GM21576 (cell line): ENCODE results near the gene SERHL2.
"Not testable (repeated sequence)": the region's sequence is repeated elsewhere in the genome, so short reads cannot be mapped to it uniquely, and the experiment has no call there.

Source experiments
- ATAC-seq: cut with Tn5 transposase; IDR thresholded peaks from one replicate; pipeline ENCODE4 v1.9.1; 2021; ENCODE audit warnings: mild to moderate bottlenecking, moderate library complexity; ENCODE audit not compliant: unreplicated experiment

Gene SERHL2

DNA sequence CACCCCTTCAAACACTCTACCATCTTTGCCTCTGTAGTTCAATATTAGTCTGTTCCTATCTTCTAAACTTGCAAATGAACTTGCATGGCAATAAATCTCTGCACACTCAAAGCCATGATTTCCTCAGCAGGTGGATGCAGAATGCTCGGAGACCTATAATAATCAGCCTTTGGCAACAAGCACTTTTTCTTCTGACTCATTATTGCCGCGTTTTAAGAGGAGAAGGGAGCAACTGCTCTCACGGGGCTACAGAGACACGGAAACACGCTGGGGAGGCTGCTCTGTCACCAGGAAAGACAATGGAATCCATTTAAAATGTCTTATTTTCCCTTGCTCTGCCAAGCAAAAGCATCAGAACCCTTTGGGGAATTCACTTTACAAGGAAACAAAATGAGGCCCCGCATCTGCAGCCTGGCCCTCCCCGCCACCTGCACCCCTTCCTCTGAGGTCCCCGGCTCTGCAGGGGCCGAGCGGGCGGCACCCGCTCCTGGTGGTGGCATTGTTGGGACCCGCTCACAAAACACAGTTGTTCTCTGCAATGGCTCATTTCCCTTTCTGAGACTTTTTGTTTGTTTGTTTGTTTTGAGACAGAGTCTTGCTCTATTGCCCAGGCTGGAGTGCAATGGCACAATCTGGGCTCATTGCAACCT is 18.5 kb upstream of the SERHL2 start:
- not testable (repeated sequence) for ATAC-seq

DNA sequence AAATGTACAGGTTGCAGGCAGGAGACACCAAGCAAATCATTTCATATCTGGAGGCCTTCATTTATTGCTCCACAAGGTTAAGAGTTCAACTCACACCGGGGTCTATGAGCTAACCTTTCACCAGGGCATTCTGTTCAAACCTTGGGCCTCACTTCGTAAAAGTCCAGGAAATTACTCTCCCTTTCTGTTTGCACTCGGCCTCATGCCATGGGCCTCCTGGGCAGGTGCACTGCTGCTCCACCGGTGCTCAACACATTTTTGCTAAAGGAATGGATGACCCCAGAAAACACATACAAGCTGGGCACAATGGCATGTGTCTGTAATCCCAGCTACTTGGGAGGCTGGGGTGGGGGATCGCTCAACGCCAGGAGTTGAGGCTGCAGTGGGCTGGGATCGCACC is 17.6 kb upstream of the SERHL2 start:
- no peak for ATAC-seq

DNA sequence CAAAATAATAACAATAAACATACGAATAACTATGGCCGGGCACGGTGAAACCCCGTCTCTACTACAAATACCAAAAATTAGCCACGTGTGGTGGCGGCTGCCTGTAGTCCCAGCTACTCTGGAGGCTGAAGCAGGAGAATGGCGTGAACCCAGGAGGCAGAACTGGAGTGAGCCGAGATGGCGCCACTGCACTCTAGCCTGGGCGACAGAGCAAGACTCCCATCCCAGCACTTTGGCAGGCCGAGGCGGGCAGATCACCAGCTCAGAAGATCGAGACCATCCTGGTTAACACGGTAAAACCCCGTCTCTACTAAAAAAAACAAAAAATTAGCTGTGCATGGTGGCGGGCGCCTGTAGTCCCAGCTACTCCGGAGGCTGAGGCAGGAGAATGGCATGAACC is 17.1 kb upstream of the SERHL2 start:
- not testable (repeated sequence) for ATAC-seq

DNA sequence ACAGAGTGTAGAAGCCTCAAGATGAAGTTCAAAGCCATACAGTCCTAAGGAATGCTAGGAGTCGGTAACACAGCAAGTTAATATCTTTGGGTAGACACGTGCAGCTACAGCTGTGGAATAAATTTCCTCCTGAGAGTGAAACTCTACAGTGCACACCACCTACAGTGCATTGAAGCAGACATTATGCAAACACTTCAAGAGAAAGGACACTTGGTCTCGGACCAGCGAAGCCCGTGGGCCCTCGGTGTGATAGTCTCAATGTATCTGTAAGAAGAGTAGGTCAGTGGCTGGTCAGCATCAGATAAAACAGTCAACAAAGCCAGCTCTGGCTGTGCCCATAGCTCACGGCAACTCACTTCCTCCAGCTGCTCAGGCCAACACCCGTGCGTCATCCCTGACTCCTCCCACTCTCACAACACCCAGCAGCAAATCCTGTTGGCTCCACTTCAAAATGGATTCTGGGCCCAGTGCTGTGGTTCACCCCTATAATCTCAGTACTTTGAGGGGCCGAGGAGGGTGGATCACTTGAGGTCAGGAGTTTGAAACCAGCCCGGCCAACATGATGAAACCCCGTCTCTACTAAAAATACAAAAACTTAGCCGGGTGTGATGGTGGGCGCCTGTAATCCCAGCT is 16.4 kb upstream of the SERHL2 start:
- ATAC-seq, result peak; percentile 40

DNA sequence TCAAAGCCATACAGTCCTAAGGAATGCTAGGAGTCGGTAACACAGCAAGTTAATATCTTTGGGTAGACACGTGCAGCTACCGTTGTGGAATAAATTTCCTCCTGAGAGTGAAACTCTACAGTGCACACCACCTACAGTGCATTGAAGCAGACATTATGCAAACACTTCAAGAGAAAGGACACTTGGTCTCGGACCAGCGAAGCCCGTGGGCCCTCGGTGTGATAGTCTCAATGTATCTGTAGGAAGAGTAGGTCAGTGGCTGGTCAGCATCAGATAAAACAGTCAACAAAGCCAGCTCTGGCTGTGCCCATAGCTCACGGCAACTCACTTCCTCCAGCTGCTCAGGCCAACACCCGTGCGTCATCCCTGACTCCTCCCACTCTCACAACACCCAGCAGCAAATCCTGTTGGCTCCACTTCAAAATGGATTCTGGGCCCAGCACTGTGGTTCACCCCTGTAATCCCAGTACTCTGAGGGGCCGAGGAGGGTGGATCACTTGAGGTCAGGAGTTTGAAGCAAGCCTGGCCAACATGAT is 14.5 kb upstream of the SERHL2 start:
- not testable (repeated sequence) for ATAC-seq

DNA sequence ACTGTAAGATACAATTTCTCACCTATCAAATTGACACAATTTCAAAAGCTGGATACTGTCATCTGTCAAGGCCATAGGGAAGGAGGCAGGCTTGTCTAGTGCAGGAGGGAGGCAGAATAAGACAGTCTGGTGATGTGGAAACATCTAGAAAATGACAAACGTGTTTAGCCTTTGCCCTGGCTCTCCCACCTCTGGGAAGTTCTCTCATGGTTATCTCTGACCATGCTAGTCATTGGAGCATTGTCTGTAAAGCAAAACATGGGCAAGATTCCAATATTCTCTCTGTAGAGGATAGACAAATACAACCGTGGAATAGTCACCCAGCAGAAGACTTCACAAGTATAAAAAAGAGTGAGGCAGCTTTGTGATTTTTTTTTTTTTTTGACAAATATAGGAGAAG is 9.1 kb upstream of the SERHL2 start:
- no peak for ATAC-seq

DNA sequence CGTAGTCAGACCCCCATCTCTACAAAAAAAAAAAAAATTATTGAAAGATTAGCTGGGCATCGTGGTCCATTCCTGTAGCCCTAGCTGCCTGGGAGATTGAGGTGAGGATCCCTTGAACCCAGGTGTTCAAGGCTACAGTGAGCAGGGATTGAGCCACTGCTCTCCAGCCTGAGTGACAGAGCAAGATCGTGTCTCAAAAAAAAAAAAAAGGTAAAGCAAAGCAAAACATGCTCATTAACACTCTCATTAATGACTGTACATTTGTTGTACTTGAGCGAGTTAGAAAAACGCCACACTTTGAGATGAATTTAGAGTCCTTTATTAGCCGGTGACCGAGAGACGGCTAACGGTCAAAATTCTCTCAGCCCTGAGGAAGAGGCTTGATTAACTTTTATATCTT is 6.2 kb upstream of the SERHL2 start:
- no peak for ATAC-seq

DNA sequence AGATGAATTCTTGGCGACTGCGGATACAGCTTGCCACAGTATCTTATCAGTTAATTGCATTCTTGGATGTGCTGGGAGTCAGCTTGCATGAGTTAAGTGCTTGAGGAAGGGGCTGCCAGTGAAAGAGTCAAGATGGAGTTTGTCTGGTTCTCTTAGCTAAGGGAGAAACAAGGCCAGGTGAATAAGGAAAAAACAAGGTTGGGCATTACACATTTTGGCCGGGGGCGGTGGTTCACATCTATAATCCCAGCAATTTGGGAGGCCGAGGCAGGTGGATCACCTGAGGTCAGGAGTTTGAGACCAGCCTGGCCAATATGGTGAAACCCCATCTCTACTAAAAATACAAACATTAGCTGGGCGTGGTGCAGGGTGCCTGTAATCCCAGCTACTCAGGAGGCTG is 5.6 kb upstream of the SERHL2 start:
- not testable (repeated sequence) for ATAC-seq

DNA sequence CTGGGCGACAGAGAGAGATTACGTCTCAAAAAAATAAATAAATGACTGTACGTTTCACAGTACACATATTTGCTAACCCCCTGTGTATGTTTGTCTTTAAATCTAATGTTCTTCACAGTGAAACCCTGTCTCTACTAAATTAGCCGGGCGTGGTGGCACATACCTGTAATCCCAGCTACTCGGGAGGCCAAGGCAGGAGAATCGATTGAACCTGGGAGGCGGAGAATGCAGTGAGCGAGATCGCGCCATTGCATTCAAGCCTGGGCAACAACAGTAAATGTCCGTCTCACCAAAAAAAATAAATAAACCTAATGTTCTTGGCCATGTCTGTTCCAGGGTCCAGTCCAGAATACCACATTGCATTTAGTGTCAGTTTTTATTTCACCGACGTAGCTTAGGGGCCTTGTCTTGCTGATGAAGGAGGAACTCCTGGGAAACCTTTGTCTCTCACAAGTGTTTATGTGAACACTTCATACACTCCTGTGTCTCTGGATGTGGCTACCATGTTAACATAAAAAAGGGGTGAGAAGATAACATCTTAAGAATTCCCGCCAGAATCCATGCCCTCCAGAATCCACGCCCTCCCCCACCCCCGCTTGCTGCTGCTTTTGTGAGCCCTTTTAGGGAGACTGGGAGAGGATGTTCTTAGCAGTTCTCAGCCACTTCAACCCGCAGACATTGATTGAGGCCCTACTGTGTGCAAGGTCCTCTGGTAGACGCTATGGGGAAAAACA is 5.0 kb upstream of the SERHL2 start:
- no peak for ATAC-seq

DNA sequence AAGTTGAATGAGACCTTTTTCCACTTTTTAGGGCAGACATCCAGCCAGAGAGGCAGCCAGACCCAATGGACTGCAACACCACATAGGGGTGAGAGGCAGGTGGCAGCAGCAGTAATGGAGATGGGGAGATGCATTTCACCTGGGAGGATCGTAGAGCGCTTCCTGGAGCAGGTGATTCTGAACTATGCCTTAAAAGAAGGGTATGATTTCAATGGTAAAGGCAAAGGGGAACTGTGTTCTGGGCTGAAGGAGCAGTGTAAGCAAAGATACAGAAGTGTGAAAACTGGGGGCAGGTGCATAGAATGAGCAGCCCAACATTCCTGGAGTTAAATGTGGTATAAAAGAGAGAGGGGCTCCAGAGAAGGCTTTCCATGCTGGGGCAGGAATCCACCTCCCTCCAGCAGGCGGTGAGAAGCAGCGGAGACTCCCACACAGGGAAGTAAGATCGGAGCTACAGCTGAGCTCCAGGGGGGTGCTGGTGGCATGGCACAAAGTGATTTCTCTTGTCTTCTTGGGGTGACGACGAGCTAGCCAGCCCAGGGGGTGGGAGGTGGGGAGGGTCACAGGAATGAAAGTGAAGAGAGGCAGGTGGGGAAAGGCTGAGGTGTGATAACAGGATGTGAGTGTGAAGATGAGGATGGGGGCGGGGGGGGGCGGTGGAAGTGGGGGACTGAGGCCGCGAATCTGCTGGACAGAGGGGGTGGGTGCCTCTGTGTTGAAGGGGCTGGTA is 4.3 kb upstream of the SERHL2 start:
- ATAC-seq, result no peak

DNA sequence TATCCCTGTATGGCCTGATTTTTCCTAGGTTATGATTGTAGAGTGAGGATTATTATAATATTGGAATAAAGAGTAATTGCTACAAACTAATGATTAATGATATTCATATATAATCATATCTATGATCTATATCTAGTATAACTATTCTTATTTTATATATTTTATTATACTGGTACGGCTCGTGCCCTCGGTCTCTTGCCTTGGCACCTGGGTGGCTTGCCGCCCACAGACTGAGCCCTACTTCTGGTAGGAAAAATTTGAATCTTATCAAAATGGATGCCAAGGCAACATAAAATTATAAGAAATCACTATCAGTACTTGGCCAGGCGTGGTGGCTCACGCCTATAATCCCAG is 1.5 kb upstream of the SERHL2 start:
- not testable (repeated sequence) for ATAC-seq

DNA sequence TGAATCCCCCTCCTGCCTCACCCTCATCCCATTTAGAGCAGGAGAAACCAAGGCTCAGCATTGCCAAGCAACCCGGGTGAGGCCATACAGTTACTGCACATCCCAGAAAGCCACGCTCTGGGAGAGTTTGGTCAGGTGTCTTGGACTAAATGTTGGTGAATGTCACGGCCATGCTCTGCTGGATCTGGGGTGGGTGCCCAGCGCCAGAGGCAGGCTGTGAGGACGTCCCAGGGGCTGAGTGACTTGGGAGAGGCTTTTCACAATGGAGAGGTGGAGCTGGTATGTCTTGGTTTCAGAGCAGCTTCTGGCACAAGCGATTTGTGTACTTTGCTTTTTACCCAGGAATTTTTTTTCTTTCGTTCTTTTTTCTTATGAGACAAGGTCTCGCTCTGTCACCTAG is 6.6 kb downstream of the SERHL2 start:
- no peak for ATAC-seq

DNA sequence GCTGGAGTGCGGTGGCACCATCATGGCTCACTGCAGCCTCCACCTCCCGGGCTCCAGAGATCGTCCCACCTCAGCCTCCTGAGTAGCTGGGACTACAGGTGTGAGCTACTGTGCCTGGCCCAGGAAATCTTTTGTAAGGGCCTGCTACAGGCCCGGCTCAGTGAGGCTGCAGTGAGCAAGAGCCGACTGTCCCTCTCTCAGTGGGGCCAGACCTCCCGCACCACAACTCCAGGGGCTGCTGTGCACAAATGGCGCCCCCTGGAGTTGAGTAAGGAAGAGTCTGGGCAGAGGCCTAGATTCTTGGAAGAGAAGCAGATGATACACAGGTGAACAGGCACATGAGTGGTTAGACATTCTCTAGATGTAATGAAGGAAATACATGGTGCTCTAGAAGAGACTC is 7.0 kb downstream of the SERHL2 start:
- no peak for ATAC-seq

DNA sequence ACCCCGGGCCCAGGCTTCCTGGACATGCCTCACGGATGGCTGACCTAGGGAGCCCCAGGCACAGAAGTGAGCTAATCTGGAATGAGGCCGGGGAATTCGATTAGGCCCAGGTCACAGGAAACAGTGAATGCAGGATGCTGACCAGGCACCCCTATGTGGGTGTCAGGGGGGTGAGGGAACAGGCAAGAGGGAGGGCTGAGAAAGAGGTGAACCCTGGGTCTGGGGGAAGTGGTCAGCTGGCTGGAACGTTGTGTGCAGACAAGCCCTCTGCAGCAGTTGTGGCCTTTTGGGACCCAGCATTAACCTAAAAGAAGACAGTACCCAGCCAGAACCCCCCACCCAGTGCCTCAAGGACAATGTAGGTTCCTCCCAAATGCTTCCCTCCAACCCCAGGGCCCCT is 8.1 kb downstream of the SERHL2 start:
- no peak for ATAC-seq

DNA sequence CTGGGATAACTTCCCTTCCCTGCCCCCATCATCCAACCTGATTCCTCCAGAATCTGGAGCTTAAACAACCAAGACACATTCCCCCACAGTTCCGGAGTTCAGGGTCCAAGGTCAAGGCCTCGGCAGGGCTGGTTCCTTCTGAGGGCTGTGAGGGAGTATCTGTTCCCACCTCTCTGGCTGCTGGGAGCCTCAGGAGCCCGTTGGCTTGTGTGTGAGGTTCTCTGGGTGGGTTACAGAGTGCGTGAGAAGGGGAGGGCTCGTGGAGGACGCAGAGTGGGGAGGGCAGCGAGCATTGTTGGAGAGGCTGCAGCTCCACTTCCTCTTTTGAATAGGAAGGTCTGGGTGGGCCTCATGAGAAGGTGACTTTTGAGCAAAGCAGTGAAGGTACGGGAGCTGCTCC is 8.5 kb downstream of the SERHL2 start:
- ATAC-seq, result no peak

DNA sequence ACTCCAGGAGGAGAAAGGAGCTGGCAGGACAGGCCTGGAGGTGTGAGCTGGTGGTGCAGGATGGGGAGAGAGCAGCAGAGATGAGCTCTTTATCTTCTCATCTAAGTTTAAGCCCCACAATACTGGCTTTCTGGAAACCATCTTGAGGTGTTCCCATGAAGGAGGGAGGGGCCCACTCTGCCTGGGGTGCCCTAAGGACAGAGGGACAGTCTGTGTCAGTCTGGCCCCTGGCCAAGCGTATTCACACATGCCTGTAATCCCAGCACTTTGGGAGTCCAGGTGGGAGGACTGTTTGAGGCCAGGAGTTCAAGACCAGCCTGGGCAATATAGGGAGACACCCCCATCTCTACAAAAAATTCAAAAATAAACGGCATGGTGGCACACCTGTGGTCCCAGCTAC is 8.9 kb downstream of the SERHL2 start:
- ATAC-seq, result no peak

DNA sequence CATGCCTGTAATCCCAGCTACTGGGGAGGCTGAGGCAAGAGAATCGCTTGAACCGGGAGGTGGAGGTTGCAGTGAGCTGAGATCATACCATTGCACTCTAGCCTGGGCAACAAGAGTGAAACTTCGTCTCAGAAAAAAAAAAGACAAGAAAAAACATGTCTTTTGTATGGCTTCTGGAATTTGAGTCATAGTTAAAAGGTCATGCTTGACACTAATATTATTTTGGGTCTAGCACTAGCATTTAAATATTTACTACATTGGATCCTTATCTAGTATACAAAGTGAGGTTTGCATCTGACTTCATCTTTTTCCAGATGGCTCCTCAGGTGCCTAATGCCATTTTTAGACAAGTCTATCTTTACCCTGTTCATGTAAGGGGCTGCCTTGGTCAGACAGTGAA is 10.2 kb downstream of the SERHL2 start:
- not testable (repeated sequence) for ATAC-seq

DNA sequence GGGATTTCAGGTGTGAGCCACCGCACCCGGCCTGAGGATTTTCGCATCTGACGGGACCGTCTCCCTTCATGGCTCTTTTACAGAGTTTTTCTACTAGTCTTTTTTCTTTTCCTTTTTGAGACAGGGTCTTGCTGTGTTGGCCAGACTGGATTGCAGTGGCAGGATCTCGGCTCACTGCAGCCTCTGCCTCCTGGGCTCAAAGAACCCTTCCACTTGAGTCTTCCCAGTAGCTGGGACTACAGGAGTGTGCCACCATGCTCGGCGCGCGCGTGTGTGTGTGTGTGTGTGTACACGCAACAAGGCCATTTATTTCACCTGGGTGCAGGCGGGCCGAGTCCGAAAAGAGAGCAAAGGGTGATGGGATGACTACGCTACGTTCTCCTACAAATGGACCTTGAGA is 10.9 kb downstream of the SERHL2 start:
- no peak for ATAC-seq

DNA sequence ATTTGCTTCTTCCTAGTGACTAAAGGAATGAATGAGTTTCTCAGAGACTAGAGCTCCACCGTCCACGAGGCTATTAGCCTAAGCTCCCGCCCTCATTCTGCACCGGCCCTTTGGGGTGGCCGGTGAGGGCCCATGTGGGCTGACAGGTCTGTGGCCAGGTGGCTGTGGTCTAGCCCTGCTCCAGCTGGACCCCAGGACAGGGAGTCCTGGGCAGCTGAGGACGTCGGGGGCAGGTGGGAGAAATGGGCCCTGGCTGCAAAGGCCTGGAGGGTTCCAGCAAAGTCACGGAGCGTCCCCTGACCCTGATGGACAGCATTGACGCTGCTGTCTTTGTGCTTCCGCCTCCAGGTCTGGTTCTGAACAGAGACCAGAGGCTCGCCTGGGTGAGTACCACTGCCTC is 12.2 kb downstream of the SERHL2 start:
- ATAC-seq, result no peak

DNA sequence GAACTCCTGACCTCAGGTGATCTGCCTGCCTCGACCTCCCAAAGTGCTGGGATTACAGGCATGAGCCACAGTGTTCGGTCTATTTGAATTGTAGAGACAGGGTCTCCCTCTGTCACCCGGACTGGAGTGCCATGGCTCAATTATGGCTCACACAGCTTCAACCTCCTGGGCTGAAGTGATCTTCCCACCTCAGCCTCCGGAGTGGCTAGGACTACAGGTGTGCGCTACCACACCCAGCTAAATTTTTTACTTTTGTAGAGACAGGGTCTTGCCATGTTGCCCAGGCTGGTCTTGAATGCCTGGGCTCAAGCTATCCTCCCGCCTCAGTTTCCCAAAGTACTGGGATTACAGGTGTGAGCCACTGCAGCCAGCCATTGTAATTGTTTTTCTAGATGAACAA is 14.2 kb downstream of the SERHL2 start:
- ATAC-seq, result not testable (repeated sequence)

DNA sequence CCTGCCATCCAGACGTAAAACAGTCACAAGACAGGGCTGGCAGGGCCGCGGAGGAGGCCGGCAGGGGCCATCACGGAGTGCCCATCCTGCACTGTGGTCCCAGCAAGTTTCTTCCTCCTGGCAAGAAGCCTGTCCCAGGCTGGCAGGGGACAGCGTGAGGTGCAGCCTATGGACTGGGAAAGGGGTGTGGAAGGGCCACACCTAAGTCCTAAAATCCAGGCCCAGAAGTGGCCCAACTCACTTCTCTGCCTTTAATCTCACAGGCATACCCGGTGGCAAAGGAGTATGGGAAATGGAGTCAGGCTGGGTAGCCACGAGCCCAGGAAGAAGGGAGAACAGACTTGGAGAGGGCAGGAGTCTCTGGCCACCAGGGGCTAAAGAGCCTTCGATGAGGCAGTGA is 16.8 kb downstream of the SERHL2 start:
- ATAC-seq, result not testable (repeated sequence)
